ENCODE data around the gene OSBPL10. TPM values are rescaled to one million over a fixed set of nuclear protein-coding genes. Genes with fewer than 3 reads are reported as not detected.

The OSBPL10 gene
- total RNA-seq, 1 experiment from 2014 or later, result 2.3 TPM

DNA sequence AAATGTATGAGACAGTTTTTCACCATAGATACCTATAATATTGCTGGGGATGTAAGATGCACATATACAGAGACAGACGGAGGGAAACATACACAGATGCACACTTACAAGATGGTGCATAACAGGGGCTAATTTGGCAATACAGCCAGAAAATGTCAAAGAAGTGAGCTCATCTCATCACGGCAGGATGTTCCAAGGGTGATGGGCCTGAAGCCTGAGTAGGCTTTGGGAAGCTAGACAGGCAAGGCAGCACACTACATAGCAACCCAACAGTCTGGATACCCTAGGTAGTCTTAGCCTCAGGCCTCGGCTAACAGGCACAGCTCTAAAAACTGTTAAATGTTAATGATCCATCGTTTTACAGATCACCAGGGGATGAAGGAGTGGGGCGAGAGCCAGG is 148.5 kb downstream of the OSBPL10 start:
- Histone ChIP-seq H3K27ac (ENCODE audit: low read depth, low read length, poor library complexity, severe bottlenecking) (no peak overlapping the region), H3K27me3 (replicated peaks; ENCODE audit: insufficient read depth, low read depth, low read length, poor library complexity) (no peaks in the 10 kb centered on the region), H3K36me3 (ENCODE audit: insufficient read depth, low read length, poor library complexity, severe bottlenecking) (no peaks in the 10 kb centered on the region), H3K4me1 (ENCODE audit: insufficient read depth, low read length, poor library complexity, severe bottlenecking) (no peaks in the 10 kb centered on the region), H3K4me3 (ENCODE audit: low read depth, low read length, poor library complexity, severe bottlenecking) (no peak overlapping the region), H3K9me3 (ENCODE audit: low read depth, low read length, poor library complexity, severe bottlenecking) (no peaks in the 10 kb centered on the region)
- CTCF ChIA-PET, result no interaction called here
- intact Hi-C loops (cut with micrococcal nuclease; ENCODE audit: unreplicated experiment), result no loop called here
- no peak for DNase-seq (ENCODE audit: low spot score)
- TF ChIP-seq, protein P1, sequence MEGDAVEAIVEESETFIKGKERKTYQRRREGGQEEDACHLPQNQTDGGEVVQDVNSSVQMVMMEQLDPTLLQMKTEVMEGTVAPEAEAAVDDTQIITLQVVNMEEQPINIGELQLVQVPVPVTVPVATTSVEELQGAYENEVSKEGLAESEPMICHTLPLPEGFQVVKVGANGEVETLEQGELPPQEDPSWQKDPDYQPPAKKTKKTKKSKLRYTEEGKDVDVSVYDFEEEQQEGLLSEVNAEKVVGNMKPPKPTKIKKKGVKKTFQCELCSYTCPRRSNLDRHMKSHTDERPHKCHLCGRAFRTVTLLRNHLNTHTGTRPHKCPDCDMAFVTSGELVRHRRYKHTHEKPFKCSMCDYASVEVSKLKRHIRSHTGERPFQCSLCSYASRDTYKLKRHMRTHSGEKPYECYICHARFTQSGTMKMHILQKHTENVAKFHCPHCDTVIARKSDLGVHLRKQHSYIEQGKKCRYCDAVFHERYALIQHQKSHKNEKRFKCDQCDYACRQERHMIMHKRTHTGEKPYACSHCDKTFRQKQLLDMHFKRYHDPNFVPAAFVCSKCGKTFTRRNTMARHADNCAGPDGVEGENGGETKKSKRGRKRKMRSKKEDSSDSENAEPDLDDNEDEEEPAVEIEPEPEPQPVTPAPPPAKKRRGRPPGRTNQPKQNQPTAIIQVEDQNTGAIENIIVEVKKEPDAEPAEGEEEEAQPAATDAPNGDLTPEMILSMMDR (conservative IDR thresholded peaks at IDR 0.05; ENCODE audit: low read depth, low read length), result no peak
- TF ChIP-seq EZH2 (IDR thresholded peaks at IDR 0.05; ENCODE audit: borderline replicate concordance, low read depth, low read length, poor library complexity, severe bottlenecking), result no peak
- POLR2A ChIA-PET (ENCODE audit: low non-redundant PET), result no interaction called here
- BruUV-seq (replicated peaks), result no TSS peak

DNA sequence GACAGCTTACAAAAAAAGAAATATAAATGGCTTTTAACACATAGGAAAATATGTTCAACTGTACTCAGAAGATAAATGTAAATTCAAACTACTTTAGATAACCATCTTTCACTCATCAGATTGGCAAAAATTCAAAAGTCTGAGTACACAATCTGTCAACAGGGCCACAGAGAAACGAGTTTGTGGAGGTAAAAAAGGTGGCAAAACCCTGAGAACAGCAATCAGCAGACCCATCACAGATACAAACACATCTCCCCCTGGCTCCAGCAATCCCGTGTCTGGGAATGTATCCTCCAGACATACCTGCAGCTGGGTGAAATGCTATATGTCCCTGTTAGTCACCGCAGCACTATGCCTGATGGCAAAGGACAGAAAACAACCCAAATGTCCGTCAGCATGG is 149.5 kb downstream of the OSBPL10 start:
- CTCF ChIA-PET, result no interaction called here

DNA sequence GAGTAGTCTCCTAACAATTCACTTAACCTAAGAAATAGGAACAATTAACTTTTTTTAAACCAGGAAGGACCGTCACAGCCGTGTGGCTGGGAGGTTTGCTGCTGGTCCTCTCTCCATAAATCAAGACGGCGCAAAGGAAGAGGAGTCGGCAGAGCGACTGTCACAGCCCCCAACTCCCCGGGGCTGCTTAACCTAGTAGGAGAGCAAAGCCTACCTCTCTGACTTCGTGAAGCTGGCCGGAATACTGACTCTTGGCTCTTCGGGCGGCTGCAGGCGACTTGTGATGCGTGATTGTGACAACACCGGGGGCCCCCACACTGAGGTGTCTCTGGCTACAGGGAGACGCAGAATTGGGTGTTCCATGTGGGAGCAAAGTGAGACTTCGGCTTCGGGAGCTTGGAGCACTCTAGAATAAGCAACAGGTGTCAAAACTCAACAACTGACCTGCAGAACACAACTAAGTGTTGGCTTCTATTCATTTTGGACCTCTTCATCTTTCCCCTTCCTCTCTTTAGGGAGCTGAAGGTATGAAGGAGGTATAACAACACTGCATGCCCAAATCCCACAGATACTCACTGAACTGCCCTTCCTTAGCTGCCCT is 151.1 kb downstream of the OSBPL10 start:
- BruUV-seq (replicated peaks), result no TSS peak
- TF ChIP-seq EZH2 (IDR thresholded peaks at IDR 0.05; ENCODE audit: borderline replicate concordance, low read depth, low read length, poor library complexity, severe bottlenecking), result no peak
- Histone ChIP-seq H3K27ac (ENCODE audit: low read depth, low read length, poor library complexity, severe bottlenecking) (no peak overlapping the region), H3K4me3 (ENCODE audit: low read depth, low read length, poor library complexity, severe bottlenecking) (no peak overlapping the region), H3K36me3 (ENCODE audit: insufficient read depth, low read length, poor library complexity, severe bottlenecking) (no peaks in the 10 kb centered on the region), H3K9me3 (ENCODE audit: low read depth, low read length, poor library complexity, severe bottlenecking) (no peaks in the 10 kb centered on the region), H3K4me1 (ENCODE audit: insufficient read depth, low read length, poor library complexity, severe bottlenecking) (no peaks in the 10 kb centered on the region), H3K27me3 (replicated peaks; ENCODE audit: insufficient read depth, low read depth, low read length, poor library complexity) (no peaks in the 10 kb centered on the region)
- ChIA-PET POLR2A (ENCODE audit: low non-redundant PET) (interaction anchor here (0.6 kb wide), 1 partner anchor 65 kb away, joined by 8 read pairs; no protein-coding TSS in a partner anchor), CTCF (no interaction called here)
- intact Hi-C loops (cut with micrococcal nuclease; ENCODE audit: unreplicated experiment), result no loop called here
- DNase-seq (ENCODE audit: low spot score), result no peak

More for the DNA sequence above, 149.5 kb downstream of the OSBPL10 start:
- POLR2A ChIA-PET (ENCODE audit: low non-redundant PET), result no interaction called here
- Histone ChIP-seq H3K4me1 (ENCODE audit: insufficient read depth, low read length, poor library complexity, severe bottlenecking) (no peaks in the 10 kb centered on the region), H3K27ac (ENCODE audit: low read depth, low read length, poor library complexity, severe bottlenecking) (no peak overlapping the region), H3K27me3 (replicated peaks; ENCODE audit: insufficient read depth, low read depth, low read length, poor library complexity) (no peaks in the 10 kb centered on the region), H3K4me3 (ENCODE audit: low read depth, low read length, poor library complexity, severe bottlenecking) (no peak overlapping the region), H3K36me3 (ENCODE audit: insufficient read depth, low read length, poor library complexity, severe bottlenecking) (no peaks in the 10 kb centered on the region), H3K9me3 (ENCODE audit: low read depth, low read length, poor library complexity, severe bottlenecking) (no peaks in the 10 kb centered on the region)
- intact Hi-C loops (cut with micrococcal nuclease; ENCODE audit: unreplicated experiment), result no loop called here
- BruUV-seq (replicated peaks), result no TSS peak
- TF ChIP-seq, protein P1 (conservative IDR thresholded peaks at IDR 0.05; ENCODE audit: low read depth, low read length), result no peak
- TF ChIP-seq EZH2 (IDR thresholded peaks at IDR 0.05; ENCODE audit: borderline replicate concordance, low read depth, low read length, poor library complexity, severe bottlenecking), result no peak
- DNase-seq (ENCODE audit: low spot score), result no peak

DNA sequence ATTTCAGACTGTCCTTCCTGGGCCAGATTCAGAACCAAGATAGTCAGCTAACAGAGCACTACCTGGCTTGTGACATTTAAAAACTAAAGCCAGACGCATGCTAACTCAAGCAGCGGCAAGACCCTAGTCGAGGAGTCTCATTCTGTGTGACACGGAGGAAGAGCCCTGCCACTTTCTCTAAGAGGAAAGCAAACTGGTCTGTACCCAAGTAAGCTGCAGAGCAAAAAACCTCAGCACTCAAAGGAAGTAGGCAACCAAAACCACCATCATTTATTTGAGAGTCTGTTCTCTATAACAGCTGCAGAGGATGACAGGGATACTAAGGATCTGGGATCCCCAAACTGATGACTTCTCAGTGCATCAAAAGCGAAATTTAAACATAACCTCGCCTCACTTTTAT is 152.1 kb downstream of the OSBPL10 start:
- Histone ChIP-seq H3K36me3 (ENCODE audit: insufficient read depth, low read length, poor library complexity, severe bottlenecking) (no peaks in the 10 kb centered on the region), H3K27me3 (replicated peaks; ENCODE audit: insufficient read depth, low read depth, low read length, poor library complexity) (no peaks in the 10 kb centered on the region), H3K4me3 (ENCODE audit: low read depth, low read length, poor library complexity, severe bottlenecking) (no peak overlapping the region), H3K9me3 (ENCODE audit: low read depth, low read length, poor library complexity, severe bottlenecking) (no peaks in the 10 kb centered on the region), H3K27ac (ENCODE audit: low read depth, low read length, poor library complexity, severe bottlenecking) (no peak overlapping the region), H3K4me1 (ENCODE audit: insufficient read depth, low read length, poor library complexity, severe bottlenecking) (no peaks in the 10 kb centered on the region)
- DNase-seq (ENCODE audit: low spot score), result no peak
- CTCF ChIA-PET, result no interaction called here
- TF ChIP-seq EZH2 (IDR thresholded peaks at IDR 0.05; ENCODE audit: borderline replicate concordance, low read depth, low read length, poor library complexity, severe bottlenecking), result no peak
- TF ChIP-seq, protein P1 (conservative IDR thresholded peaks at IDR 0.05; ENCODE audit: low read depth, low read length), result no peak
- intact Hi-C loops (cut with micrococcal nuclease; ENCODE audit: unreplicated experiment), result no loop called here
- POLR2A ChIA-PET (ENCODE audit: low non-redundant PET), result no interaction called here
- BruUV-seq (replicated peaks), result no TSS peak
